Hepatocyte (in vitro differentiated cells): Measurements from ENCODE around the gene CABP1. TPM values are rescaled to one million over a fixed set of nuclear protein-coding genes. Genes with fewer than 3 reads are reported as not detected.
A peak's percentile ranks its signal among the peaks of the same experiment; 100 is the strongest.
"Not testable (repeated sequence)": the region's sequence is repeated elsewhere in the genome, so short reads cannot be mapped to it uniquely, and the experiment has no call there.

Experiments
- DNase-seq: peaks from one replicate; pipeline ENCODE4 v3.0.0-alpha.2; 2016; ENCODE audit warnings: low spot score
- H2AFZ ChIP-seq: fragments of 200-600 bp; sonication (generic); 2 replicates; pipeline ENCODE4 v1.6.0; 2016; ENCODE audit warnings: antibody characterized with exemption, mild to moderate bottlenecking
- H3K27ac ChIP-seq: fragments of 200-600 bp; sonication (generic); 2 replicates; pipeline ENCODE4 v1.5.1; 2016; ENCODE audit warnings: mild to moderate bottlenecking
- H3K27me3 ChIP-seq: fragments of 200-600 bp; sonication (generic); 2 replicates; pipeline ENCODE4 v1.6.1; 2016
- H3K36me3 ChIP-seq: fragments of 200-600 bp; sonication (generic); replicated peaks from 2 replicates; pipeline ENCODE4 v1.5.1; 2016; ENCODE audit warnings: low read depth; ENCODE audit not compliant: insufficient read depth
- H3K4me1 ChIP-seq: fragments of 200-600 bp; sonication (generic); 2 replicates; pipeline ENCODE4 v1.5.1; 2016; ENCODE audit warnings: mild to moderate bottlenecking, moderate library complexity; ENCODE audit not compliant: insufficient read depth
- H3K4me2 ChIP-seq: fragments of 200-600 bp; sonication (generic); 2 replicates; pipeline ENCODE4 v1.6.0; 2016
- H3K4me3 ChIP-seq: fragments of 200-600 bp; sonication (generic); 2 replicates; pipeline ENCODE4 v1.5.1; 2016; ENCODE audit warnings: mild to moderate bottlenecking
- H3K79me2 ChIP-seq: fragments of 200-600 bp; sonication (generic); 2 replicates; pipeline ENCODE4 v1.6.0; 2017; ENCODE audit warnings: mild to moderate bottlenecking
- H3K9me2 ChIP-seq: fragments of 200-600 bp; sonication (generic); replicated peaks from 2 replicates; pipeline ENCODE4 v1.6.0; 2017; ENCODE audit warnings: mild to moderate bottlenecking; ENCODE audit not compliant: insufficient read depth
- H3K9me3 ChIP-seq: fragments of 200-600 bp; sonication (generic); 2 replicates; pipeline ENCODE4 v1.5.1; 2016; ENCODE audit warnings: low read depth, mild to moderate bottlenecking
- H4K20me1 ChIP-seq: fragments of 200-600 bp; sonication (generic); 2 replicates; pipeline ENCODE4 v1.6.0; 2016; ENCODE audit warnings: mild to moderate bottlenecking; ENCODE audit not compliant: insufficient read depth, poor library complexity, severe bottlenecking
- CTCF ChIP-seq: fragments of 200-600 bp; sonication (generic); IDR thresholded peaks from 2 replicates; pipeline ENCODE4 v1.5.1; 2016; ENCODE audit warnings: antibody characterized with exemption, mild to moderate bottlenecking; ENCODE audit not compliant: poor library complexity
- EZH2 ChIP-seq: fragments of 200-600 bp; sonication (generic); IDR thresholded peaks from 2 replicates; pipeline ENCODE4 v1.6.1; 2016; ENCODE audit warnings: antibody characterized with exemption, mild to moderate bottlenecking, borderline replicate concordance
- EZH2phosphoT487 ChIP-seq: fragments of 200-600 bp; sonication (generic); IDR thresholded peaks from one replicate; pipeline ENCODE4 v1.6.1; 2018; ENCODE audit warnings: antibody characterized with exemption, mild to moderate bottlenecking, low read depth, moderate library complexity; ENCODE audit not compliant: unreplicated experiment, severe bottlenecking
- WGBS: methylation state at CpG from one replicate; pipeline ENCODE4 v1.1.6; 2016; ENCODE audit warnings: low lambda C conversion rate; ENCODE audit errors: missing lambda C conversion rate; 5-methylcytosine and 5-hydroxymethylcytosine counted together
- polyA plus RNA-seq: library from polyadenylated mRNA; unstranded; fragments of >200 nt; fragmentation: Nextera tagmentation; extraction: Ambion mirVana; gene quantifications from 2 replicates; pipeline ENCODE4 v1.2.1, GENCODE V29; 2016
- total RNA-seq: library from RNA; depleted of rRNA; stranded (reverse); fragments of >200 nt; gene quantifications from 2 replicates; pipeline ENCODE4 v1.2.3, GENCODE V29; 2014

Gene CABP1
- total and polyA plus RNA-seq, 2 experiments from 2014 or later: 0.74 to 1.5 TPM

GRCh38 chr12:120668091-120668867 lies 27.9 kb downstream of the CABP1 start:
- WGBS: 83% methylated on average over 20 of the region's 20 CpGs
- TF ChIP-seq CTCF (no peak), EZH2phosphoT487 (no peak), EZH2 (no peak)
- Histone ChIP-seq H3K4me3 (no peak overlapping the region), H3K27ac (no peak overlapping the region), H3K9me3 (no peaks in the 10 kb centered on the region), H4K20me1 (no peaks in the 10 kb centered on the region), H2AFZ (no peak overlapping the region), H3K36me3 (no peaks in the 10 kb centered on the region), H3K4me2 (no peak overlapping the region), H3K79me2 (no peaks in the 10 kb centered on the region), H3K9me2 (no peaks in the 10 kb centered on the region), H3K27me3 (no peaks in the 10 kb centered on the region), H3K4me1 (no peaks in the 10 kb centered on the region)
- DNase-seq: no peak

- 71% methylated on average over 13 of the region's 19 CpGs for WGBS
- no peak overlapping the region for H2AFZ ChIP-seq
- H3K4me1 ChIP-seq: no peaks in the 10 kb centered on the region
- H3K4me2 ChIP-seq: no peak overlapping the region
- no peak overlapping the region for H3K27ac ChIP-seq
- no peaks in the 10 kb centered on the region for H3K36me3 ChIP-seq
- no peaks in the 10 kb centered on the region for H3K9me3 ChIP-seq
- no peak overlapping the region for H3K4me3 ChIP-seq
- no peaks in the 10 kb centered on the region for H3K9me2 ChIP-seq
- no peaks in the 10 kb centered on the region for H3K79me2 ChIP-seq
- no peaks in the 10 kb centered on the region for H4K20me1 ChIP-seq
- no peak for TF ChIP-seq EZH2
- no peaks in the 10 kb centered on the region for H3K27me3 ChIP-seq
- DNase-seq: peak; percentile 65
Measured at GRCh38 chr12:120668868-120669840, 28.7 kb downstream of the CABP1 start.

- not testable (repeated sequence) for H3K79me2 ChIP-seq, H3K36me3 ChIP-seq, H3K27me3 ChIP-seq, H2AFZ ChIP-seq, H3K4me3 ChIP-seq, H3K4me1 ChIP-seq, DNase-seq, H3K9me3 ChIP-seq, H3K4me2 ChIP-seq, H4K20me1 ChIP-seq, H3K27ac ChIP-seq, H3K9me2 ChIP-seq
- 92% methylated on average over 6 of the region's 6 CpGs for WGBS
Measured at GRCh38 chr12:120670237-120670636, 29.8 kb downstream of the CABP1 start.

GRCh38 chr12:120670667-120671066 lies 30.2 kb downstream of the CABP1 start:
- no peaks in the 10 kb centered on the region for H3K4me1 ChIP-seq
- no peak for DNase-seq
- no peak for TF ChIP-seq EZH2phosphoT487
- TF ChIP-seq CTCF: no peak
- no peak for TF ChIP-seq EZH2
- no peak overlapping the region for H3K4me3 ChIP-seq
- no peaks in the 10 kb centered on the region for H3K36me3 ChIP-seq
- 92% methylated on average over 5 of the region's 5 CpGs for WGBS
- H3K79me2 ChIP-seq: no peaks in the 10 kb centered on the region
- no peak overlapping the region for H3K27ac ChIP-seq
- H3K9me3 ChIP-seq: no peaks in the 10 kb centered on the region
- no peaks in the 10 kb centered on the region for H3K27me3 ChIP-seq
- H3K4me2 ChIP-seq: no peak overlapping the region
- no peaks in the 10 kb centered on the region for H4K20me1 ChIP-seq
- no peaks in the 10 kb centered on the region for H3K9me2 ChIP-seq
- H2AFZ ChIP-seq: no peak overlapping the region
